NCI-H1417 treated with DMSO at 0.1 percent for 48 hours (cell line): ENCODE measurements around the gene DSG4.

Source experiments
- DNase-seq: peaks from one replicate; lab custom pipeline; 2025; lab: John Stamatoyannopoulos, UW

Gene DSG4

GRCh38 chr18:31407649-31408048 is 31.1 kb downstream of the DSG4 start:
- no peak for DNase-seq

GRCh38 chr18:31409276-31409675 is 32.7 kb downstream of the DSG4 start:
- DNase-seq = no peak

DNA sequence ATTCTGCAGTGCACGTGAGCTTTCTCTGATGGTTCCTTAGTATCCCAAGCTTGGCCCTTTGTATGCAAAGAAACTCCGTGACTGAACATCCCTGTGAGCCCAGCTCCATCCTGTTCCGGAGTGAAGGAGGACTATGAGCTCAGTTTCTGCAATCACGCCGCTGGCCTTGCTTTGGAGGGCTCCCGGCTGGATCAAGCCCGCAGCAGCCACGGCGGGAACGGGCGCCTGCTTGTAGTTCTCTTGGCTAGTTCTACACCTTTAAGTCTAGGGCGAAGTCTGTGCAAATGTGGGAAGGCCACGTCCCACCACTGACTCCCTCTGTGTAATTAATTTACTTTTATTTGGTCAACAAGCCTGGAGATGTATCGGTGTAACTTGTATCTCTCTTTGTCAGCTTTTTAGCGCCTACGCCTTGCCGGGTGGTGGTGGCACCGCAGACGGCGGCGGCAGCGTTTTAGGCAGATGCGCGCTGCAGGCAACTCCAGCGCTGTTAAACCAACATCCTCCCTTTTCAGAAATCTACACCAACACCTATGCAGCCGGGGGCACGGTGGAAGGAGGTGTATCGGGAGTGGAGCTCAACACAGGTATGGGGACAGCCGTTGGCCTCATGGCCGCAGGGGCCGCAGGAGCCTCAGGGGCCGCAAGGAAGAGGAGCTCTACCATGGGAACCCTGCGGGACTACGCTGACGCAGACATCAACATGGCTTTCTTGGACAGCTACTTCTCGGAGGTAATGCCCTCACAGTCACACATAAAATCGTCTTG is 34.3 kb downstream of the DSG4 start:
- no peak for DNase-seq

DNA sequence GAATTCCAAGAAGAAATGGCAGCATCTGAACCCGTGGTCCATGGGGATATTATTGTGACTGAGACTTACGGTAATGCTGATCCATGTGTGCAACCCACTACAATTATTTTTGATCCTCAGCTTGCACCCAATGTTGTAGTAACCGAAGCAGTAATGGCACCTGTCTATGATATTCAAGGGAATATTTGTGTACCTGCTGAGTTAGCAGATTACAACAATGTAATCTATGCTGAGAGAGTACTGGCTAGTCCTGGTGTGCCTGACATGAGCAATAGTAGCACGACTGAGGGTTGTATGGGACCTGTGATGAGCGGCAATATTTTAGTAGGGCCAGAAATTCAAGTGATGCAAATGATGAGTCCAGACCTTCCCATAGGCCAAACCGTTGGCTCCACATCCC is 36.6 kb downstream of the DSG4 start:
- DNase-seq = no peak

GRCh38 chr18:31417850-31418249 is 41.3 kb downstream of the DSG4 start:
- no peak for DNase-seq

GRCh38 chr18:31419457-31419932 is 42.9 kb downstream of the DSG4 start:
- no peak for DNase-seq

DNA sequence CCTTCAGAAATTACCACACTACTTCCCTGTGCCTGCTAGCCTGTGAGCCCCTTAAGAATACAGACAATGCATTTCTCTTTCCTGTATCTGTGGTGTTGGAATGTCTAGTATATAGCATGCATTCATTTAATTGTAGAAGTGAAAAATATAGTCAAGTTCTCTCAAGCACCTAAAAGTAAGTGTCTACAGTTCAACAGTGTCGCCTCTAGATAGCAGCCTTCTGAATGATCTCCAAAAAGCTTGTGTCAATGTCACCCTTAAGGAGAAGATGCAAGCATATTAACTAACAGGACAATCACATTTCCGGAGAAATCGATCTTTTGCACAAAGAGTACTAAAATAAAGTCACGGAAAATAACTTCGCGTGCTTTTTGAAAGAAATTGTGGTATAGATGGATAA is 43.5 kb downstream of the DSG4 start:
- no peak for DNase-seq

DNA sequence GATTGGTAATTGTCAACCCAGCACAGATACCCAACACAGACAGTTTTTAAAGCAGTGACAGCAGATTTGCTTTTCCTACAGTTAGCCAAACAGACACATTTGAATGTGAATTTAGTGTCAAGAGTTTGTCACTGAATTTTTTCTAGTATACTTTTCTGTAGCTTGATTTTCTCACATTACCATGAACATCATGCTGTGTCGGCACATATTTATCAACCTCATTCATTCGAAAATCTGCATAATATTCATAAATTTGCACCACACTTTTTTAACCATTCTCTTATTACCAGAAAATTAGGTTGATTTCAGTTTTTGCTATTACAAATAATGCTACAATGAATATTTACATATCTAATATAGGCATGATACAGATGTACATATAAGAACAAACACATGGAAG is 43.9 kb downstream of the DSG4 start:
- DNase-seq = no peak

- DNase-seq = no peak
These were observed 47.9 kb downstream of the DSG4 start for GRCh38 chr18:31424383-31424988.

DNA sequence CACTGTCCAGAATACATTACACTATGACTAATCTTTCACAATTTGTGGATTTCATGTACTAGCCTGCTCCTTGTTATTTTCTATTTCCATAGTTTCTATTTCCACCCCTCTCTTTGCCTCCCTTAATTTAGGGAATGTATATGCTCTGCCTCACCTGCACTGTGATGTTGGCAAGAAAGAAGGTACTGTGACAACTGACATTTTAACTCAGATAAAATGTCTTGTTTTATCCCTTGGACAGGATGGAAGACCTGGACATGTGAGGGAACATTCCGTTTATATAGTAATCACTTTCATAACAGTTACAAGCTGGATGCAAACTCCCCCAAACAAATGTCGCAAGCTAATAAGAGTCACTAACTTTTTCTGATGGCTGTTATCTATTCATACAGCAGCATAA is 49.4 kb downstream of the DSG4 start:
- DNase-seq = no peak

GRCh38 chr18:31426871-31427406 is 50.4 kb downstream of the DSG4 start:
- DNase-seq = no peak

DNA sequence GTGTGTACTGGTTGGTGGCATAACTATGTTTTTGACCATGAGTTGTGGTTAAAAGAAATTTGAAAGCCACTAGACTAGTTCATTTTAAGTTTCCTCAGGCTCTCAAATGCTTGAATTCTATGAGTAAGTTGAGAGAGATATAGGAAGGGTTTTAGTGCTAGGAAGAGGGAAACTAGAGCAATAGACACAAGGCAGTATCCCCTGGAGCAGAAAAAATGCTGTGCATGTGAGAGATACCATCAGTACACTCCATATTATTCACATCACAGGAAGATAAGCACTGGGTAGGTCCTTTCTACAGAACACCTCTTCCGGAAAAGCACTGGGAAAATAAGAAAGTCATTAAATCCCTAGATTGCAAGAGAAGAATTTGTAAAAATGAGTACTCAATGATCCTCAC is 51.6 kb downstream of the DSG4 start:
- DNase-seq = no peak

GRCh38 chr18:31429623-31430022 is 53.0 kb downstream of the DSG4 start:
- DNase-seq = no peak

DNA sequence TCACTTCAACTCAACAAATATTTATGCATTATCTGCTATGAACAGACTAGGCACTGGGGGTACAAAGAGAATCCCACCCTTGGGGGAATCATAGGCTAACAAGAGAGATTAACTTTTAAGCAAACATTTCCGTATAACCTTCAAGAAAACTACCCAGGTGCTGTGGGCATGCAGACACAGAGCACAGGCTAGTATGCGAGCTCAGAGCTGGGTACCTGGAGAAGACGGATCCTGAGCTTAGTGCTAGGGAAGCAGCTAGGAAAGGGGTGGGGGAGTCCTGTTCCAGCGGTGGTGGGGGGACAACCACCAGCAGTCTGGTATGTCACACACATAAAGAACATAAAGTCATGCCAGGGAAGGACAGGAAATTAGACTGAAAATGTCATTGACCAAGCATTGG is 53.5 kb downstream of the DSG4 start:
- no peak for DNase-seq

DNA sequence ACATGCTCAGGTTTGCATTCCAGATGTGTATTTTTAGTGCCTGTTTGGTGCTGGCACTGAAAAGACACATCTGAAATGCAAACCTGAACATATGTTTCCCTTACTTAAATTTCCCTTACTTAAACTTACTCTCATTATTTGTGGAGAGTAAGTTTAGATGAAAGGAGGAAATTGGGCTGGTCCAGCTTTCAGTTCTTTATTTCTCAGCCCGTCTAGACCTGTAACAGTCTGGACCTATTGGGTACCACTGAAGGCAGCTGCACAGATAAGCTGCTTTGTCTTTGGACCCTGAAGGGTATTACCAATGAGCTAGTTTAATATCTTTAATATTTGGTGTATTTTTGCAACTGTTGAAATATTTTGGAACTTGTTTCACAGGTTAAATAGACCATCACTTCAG is 54.0 kb downstream of the DSG4 start:
- no peak for DNase-seq

GRCh38 chr18:31432316-31432715 is 55.7 kb downstream of the DSG4 start:
- DNase-seq = no peak

- DNase-seq = no peak
These were observed 60.2 kb downstream of the DSG4 start for GRCh38 chr18:31436825-31437224.

- no peak for DNase-seq
These were observed 61.8 kb downstream of the DSG4 start for GRCh38 chr18:31438402-31438801.

- DNase-seq = no peak
These were observed 63.3 kb downstream of the DSG4 start for GRCh38 chr18:31439807-31440325.

GRCh38 chr18:31440787-31441186 is 64.2 kb downstream of the DSG4 start:
- DNase-seq = no peak

- DNase-seq = no peak
These were observed 64.9 kb downstream of the DSG4 start for GRCh38 chr18:31441493-31441892.

GRCh38 chr18:31444142-31444541 is 67.6 kb downstream of the DSG4 start:
- no peak for DNase-seq

DNA sequence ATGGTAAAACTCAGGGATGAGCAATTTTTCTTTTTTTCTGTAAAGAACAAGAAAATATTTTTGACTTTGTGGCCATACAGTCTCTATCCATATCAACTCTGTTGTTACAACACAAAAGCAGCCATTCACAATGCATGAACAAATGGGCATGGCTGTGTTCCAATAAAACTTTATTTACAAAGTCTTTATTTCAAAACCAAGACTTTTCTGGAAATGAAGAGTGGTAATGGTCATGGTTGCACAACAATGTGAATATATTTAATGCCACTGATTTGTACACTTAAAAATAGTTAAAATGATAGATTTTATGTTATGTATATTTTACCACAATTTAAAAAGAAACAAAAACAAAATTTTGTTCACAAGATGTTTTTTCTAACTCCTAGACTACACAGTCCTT is 69.3 kb downstream of the DSG4 start:
- DNase-seq = no peak
